Measurements from ENCODE around the gene IRS2. TPM values are rescaled to one million over a fixed set of nuclear protein-coding genes. Genes with fewer than 3 reads are reported as not detected.

The IRS2 gene
- total and polyA plus RNA-seq, 2 donors (not counting 3 experiments of a cell fraction or from before 2014, with no cell fraction given) = 1.6 to 4.4 TPM

- no peaks in the 10 kb centered on the region for H4K20me1 ChIP-seq (replicated peaks; ENCODE audit: control insufficient read depth, extremely low read depth, insufficient read depth, low read length)
- no peak overlapping the region for H3K4me3 ChIP-seq (replicated peaks in 1 of 3; ENCODE audit: insufficient read depth in 1 of 3, low read depth in 1 of 3, low read length in 3 of 3)
- H3K79me2 ChIP-seq (ENCODE audit: control insufficient read depth, insufficient read depth, low read length) = no peaks in the 10 kb centered on the region
- FAIRE-seq (no peak), DNase-seq (ENCODE audit: low read depth, low spot score) (no peak)
- no peaks in the 10 kb centered on the region for H3K36me3 ChIP-seq (ENCODE audit: control insufficient read depth in 2 of 2, extremely low read depth in 1 of 2, insufficient read depth in 2 of 2, low read length in 2 of 2)
- peaks cover 0 to 5% of the 10 kb centered on the region in 2 experiments for H3K27me3 ChIP-seq (ENCODE audit: control insufficient read depth in 2 of 2, insufficient read depth in 2 of 2, low read length in 2 of 2)
- ChIA-PET POLR2A (no interaction called here), CTCF (no interaction called here)
- no TSS peak for BruUV-seq (replicated peaks)
- H3K4me1 ChIP-seq (ENCODE audit: control insufficient read depth, extremely low read depth, insufficient read depth, low read length) = no peaks in the 10 kb centered on the region
- H3K27ac ChIP-seq (ENCODE audit: insufficient read depth, low read depth, low read length) = no peak overlapping the region
- no peak overlapping the region for H3K9ac ChIP-seq (replicated peaks; ENCODE audit: extremely low read depth, insufficient read depth, low read length)
- no peak overlapping the region for H3K4me2 ChIP-seq (ENCODE audit: insufficient read depth, low read length)
- intact Hi-C loops (cut with micrococcal nuclease) = no loop called here
- no peaks in the 10 kb centered on the region for H3K9me3 ChIP-seq (replicated peaks; ENCODE audit: control insufficient read depth, insufficient read depth, low read length)
- dilution Hi-C loops (cut with MboI; ENCODE audit: extremely low pct_ligation_motif_present, low sequenced_read_pairs) = no loop called here
- no peak overlapping the region for H2AFZ ChIP-seq (ENCODE audit: low read depth, low read length)
- H3K9me1 ChIP-seq (replicated peaks; ENCODE audit: control insufficient read depth, extremely low read depth, insufficient read depth, low read length) = no peaks in the 10 kb centered on the region
- no peak for TF ChIP-seq FOS (IDR thresholded peaks at IDR 0.05; ENCODE audit: borderline replicate concordance, insufficient read depth, low read length)
- no peak for TF ChIP-seq GATA2 (IDR thresholded peaks at IDR 0.05; ENCODE audit: insufficient read depth, insufficient read length, low read depth, low read length)
- no peak for TF ChIP-seq JUN (IDR thresholded peaks at IDR 0.05; ENCODE audit: borderline replicate concordance, insufficient read depth, insufficient read length, low read depth)
- TF ChIP-seq, protein P1, sequence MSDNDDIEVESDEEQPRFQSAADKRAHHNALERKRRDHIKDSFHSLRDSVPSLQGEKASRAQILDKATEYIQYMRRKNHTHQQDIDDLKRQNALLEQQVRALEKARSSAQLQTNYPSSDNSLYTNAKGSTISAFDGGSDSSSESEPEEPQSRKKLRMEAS (IDR thresholded peaks at IDR 0.05; ENCODE audit: insufficient read depth, insufficient read length) = no peak
- TF ChIP-seq MYC (IDR thresholded peaks at IDR 0.05; ENCODE audit: low read depth, low read length) = no peak
- TF ChIP-seq POLR2AphosphoS5 (IDR thresholded peaks at IDR 0.05; ENCODE audit: insufficient read depth, low read depth, low read length) = no peak
- TF ChIP-seq EZH2 (IDR thresholded peaks at IDR 0.05; ENCODE audit: borderline replicate concordance, low read depth, low read length, severe bottlenecking) = no peak
- TF ChIP-seq POLR2A (IDR thresholded peaks at IDR 0.05; ENCODE audit: low read depth, low read length) = no peak
- TF ChIP-seq CTCF (IDR thresholded peaks at IDR 0.05; ENCODE audit: extremely low read depth in 1 of 2, insufficient read depth in 1 of 2, low read depth in 1 of 2, low read length in 2 of 2) = no peak
Measured at GRCh38 chr13:109712124-109712722, 74.2 kb downstream of the IRS2 start.
